NCI-H187 (cell line): Measurements from ENCODE around the gene SESN2.
"Not testable (repeated sequence)": the region's sequence is repeated elsewhere in the genome, so short reads cannot be mapped to it uniquely, and the experiment has no call there.

ENCODE experiments used
- DNase-seq, 2 experiments: peaks; one replicate each; lab custom pipeline; 2025; lab: John Stamatoyannopoulos, UW

SESN2 gene

DNA sequence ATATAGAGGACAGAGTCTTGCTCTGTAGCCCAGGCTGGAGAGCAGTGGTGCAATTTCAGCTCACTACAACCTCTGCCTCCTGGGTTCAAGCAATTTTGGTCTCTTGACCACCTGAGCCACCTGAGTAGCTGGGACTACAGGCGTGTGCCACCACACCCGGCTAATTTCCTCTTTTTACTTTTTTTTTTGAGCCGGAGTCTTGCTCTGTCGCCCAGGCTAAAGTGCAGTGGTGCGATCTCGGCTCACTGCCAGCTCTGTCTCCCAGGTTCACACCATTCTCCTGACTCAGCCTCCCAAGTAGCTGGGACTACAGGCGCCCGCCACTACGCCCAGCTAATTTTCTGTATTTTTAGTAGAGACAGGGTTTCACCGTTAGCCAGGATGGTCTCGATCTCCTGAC, 68.1 kb downstream of the SESN2 start:
- not testable (repeated sequence) for DNase-seq

DNA sequence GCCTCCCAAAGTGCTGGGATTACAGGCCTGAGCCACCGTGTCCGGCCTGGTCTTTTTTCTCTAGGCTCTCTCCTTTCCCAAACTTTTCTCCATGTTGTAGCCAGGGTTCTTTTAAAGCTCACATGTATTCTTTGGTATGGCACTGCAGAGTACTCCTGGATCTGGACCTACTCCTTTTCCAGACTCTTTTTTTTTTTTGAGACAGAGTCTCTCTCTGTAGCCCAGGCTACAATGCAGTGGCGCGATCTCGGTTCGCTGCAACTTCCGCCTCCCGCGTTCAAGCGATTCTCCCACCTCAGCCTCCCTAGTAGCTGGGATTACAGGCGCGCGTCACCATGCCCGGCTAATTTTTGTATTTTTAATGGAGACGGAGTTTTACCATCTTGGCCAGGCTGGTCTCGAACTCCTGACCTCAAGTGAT, 68.9 kb downstream of the SESN2 start:
- no peak for DNase-seq

DNA sequence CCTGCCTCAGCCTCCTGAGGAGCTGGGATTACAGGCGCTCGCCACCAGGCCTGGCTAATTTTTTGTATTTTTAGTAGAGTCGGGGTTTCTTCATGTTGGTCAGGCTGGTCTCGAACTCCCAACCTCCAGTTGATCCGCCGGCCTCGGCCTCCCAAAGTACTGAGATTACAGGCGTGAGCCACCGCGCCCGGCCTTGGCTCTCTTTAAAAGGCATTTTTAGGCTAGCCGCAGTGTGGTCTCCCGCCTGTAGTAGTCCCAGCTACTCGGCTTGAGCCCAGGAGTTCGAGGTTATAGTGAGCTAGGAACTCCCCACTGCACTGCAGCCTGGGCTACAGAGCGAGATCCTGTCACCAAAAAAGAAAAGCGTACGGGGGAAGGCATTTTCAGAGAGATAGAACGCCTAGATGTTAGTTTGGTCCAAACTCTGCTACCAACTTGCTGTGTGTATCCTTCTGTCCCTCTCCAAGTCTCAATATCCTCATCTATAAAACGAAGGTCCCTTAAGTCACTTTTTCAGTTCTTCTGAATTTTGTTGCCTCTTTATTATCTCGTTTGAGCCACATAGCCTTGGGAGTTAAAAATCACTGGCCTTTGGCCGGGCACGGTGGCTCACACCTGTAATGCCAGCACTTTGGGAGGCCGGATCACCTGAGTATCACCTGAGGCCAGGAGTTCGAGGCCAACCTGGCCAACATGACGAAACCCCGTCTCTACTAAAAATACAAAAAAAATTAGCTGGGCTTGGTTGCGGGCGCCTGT, 70.3 kb downstream of the SESN2 start:
- DNase-seq = peak in 1 of 2 experiments; percentile 2
